Measurements from ENCODE around the gene PLCG1. TPM values are rescaled to one million over a fixed set of nuclear protein-coding genes. Genes with fewer than 3 reads are reported as not detected.
"Not testable (repeated sequence)": the region's sequence is repeated elsewhere in the genome, so short reads cannot be mapped to it uniquely, and the experiment has no call there.

PLCG1 gene
- total RNA-seq, 1 donor from 2014 or later = 66.3 TPM

- no peaks in the 10 kb centered on the region for H3K27me3 ChIP-seq (ENCODE audit: control insufficient read depth in 3 of 3, insufficient read depth in 3 of 3, low read length in 3 of 3)
- H3K9me3 ChIP-seq (ENCODE audit: control insufficient read depth in 3 of 3, low read length in 3 of 3) = no peaks in the 10 kb centered on the region
- H3K9ac ChIP-seq (ENCODE audit: low read depth in 1 of 3, low read length in 3 of 3) = no peak overlapping the region
- no peak overlapping the region for H3K4me3 ChIP-seq (ENCODE audit: low read length in 3 of 3)
- H3K27ac ChIP-seq (ENCODE audit: low read depth, low read length) = no peak overlapping the region
- peaks cover 35 to 48% (median 43%) of the 10 kb centered on the region in 3 donors for H3K36me3 ChIP-seq (ENCODE audit: control insufficient read depth in 3 of 3, insufficient read depth in 3 of 3, low read length in 3 of 3)
- no peaks in the 10 kb centered on the region for H3K4me1 ChIP-seq (ENCODE audit: control insufficient read depth in 3 of 3, insufficient read depth in 3 of 3, low read length in 3 of 3)
Measured at GRCh38 chr20:41123631-41124030, 13.7 kb upstream of the PLCG1 start.

- no peaks in the 10 kb centered on the region for H3K9me3 ChIP-seq (ENCODE audit: control insufficient read depth in 3 of 3, low read length in 3 of 3)
- no peak overlapping the region for H3K9ac ChIP-seq (ENCODE audit: low read depth in 1 of 3, low read length in 3 of 3)
- H3K4me3 ChIP-seq (ENCODE audit: low read length in 3 of 3) = no peak overlapping the region
- no peak overlapping the region for H3K27ac ChIP-seq (ENCODE audit: low read depth, low read length)
- H3K27me3 ChIP-seq (ENCODE audit: control insufficient read depth in 3 of 3, insufficient read depth in 3 of 3, low read length in 3 of 3) = no peaks in the 10 kb centered on the region
- H3K36me3 ChIP-seq (ENCODE audit: control insufficient read depth in 3 of 3, insufficient read depth in 3 of 3, low read length in 3 of 3) = peaks cover 35 to 42% (median 38%) of the 10 kb centered on the region in 3 donors
- no peaks in the 10 kb centered on the region for H3K4me1 ChIP-seq (ENCODE audit: control insufficient read depth in 3 of 3, insufficient read depth in 3 of 3, low read length in 3 of 3)
Measured at GRCh38 chr20:41124451-41125094, 12.8 kb upstream of the PLCG1 start.

- peaks cover 26 to 34% (median 33%) of the 10 kb centered on the region in 3 donors for H3K36me3 ChIP-seq (ENCODE audit: control insufficient read depth in 3 of 3, insufficient read depth in 3 of 3, low read length in 3 of 3)
Measured at GRCh38 chr20:41125530-41126457, 11.5 kb upstream of the PLCG1 start.

GRCh38 chr20:41126719-41127118 lies 10.6 kb upstream of the PLCG1 start:
- Histone ChIP-seq H3K9me3 (ENCODE audit: control insufficient read depth in 3 of 3, low read length in 3 of 3) (no peaks in the 10 kb centered on the region), H3K27ac (ENCODE audit: low read depth, low read length) (no peak overlapping the region), H3K9ac (ENCODE audit: low read depth in 1 of 3, low read length in 3 of 3) (no peak overlapping the region), H3K4me1 (ENCODE audit: control insufficient read depth in 3 of 3, insufficient read depth in 3 of 3, low read length in 3 of 3) (no peaks in the 10 kb centered on the region), H3K36me3 (ENCODE audit: control insufficient read depth in 3 of 3, insufficient read depth in 3 of 3, low read length in 3 of 3) (peaks cover 18 to 26% (median 25%) of the 10 kb centered on the region in 3 donors), H3K4me3 (ENCODE audit: low read length in 3 of 3) (no peak overlapping the region), H3K27me3 (ENCODE audit: control insufficient read depth in 3 of 3, insufficient read depth in 3 of 3, low read length in 3 of 3) (no peaks in the 10 kb centered on the region)

More at GRCh38 chr20:41125530-41126457, 11.5 kb upstream of the PLCG1 start:
- H3K4me3 ChIP-seq (ENCODE audit: low read length in 3 of 3) = no peak overlapping the region
- no peaks in the 10 kb centered on the region for H3K4me1 ChIP-seq (ENCODE audit: control insufficient read depth in 3 of 3, insufficient read depth in 3 of 3, low read length in 3 of 3)
- no peak overlapping the region for H3K27ac ChIP-seq (ENCODE audit: low read depth, low read length)
- no peaks in the 10 kb centered on the region for H3K27me3 ChIP-seq (ENCODE audit: control insufficient read depth in 3 of 3, insufficient read depth in 3 of 3, low read length in 3 of 3)
- H3K9me3 ChIP-seq (ENCODE audit: control insufficient read depth in 3 of 3, low read length in 3 of 3) = no peaks in the 10 kb centered on the region
- H3K9ac ChIP-seq (ENCODE audit: low read depth in 1 of 3, low read length in 3 of 3) = no peak overlapping the region

- H3K27me3 ChIP-seq (ENCODE audit: control insufficient read depth in 3 of 3, insufficient read depth in 3 of 3, low read length in 3 of 3); H3K9me3 ChIP-seq (ENCODE audit: control insufficient read depth in 3 of 3, low read length in 3 of 3); H3K27ac ChIP-seq (ENCODE audit: low read depth, low read length); H3K4me3 ChIP-seq (ENCODE audit: low read length in 3 of 3); H3K9ac ChIP-seq (ENCODE audit: low read depth in 1 of 3, low read length in 3 of 3); H3K4me1 ChIP-seq (ENCODE audit: control insufficient read depth in 3 of 3, insufficient read depth in 3 of 3, low read length in 3 of 3): not testable (repeated sequence)
- peaks cover 8 to 11% (median 9%) of the 10 kb centered on the region in 3 donors for H3K36me3 ChIP-seq (ENCODE audit: control insufficient read depth in 3 of 3, insufficient read depth in 3 of 3, low read length in 3 of 3)
Measured at GRCh38 chr20:41128317-41128716, 9.0 kb upstream of the PLCG1 start.

GRCh38 chr20:41131594-41132387 lies 5.6 kb upstream of the PLCG1 start:
- Histone ChIP-seq H3K9ac (ENCODE audit: low read depth in 1 of 3, low read length in 3 of 3) (no peak overlapping the region), H3K9me3 (ENCODE audit: control insufficient read depth in 3 of 3, low read length in 3 of 3) (no peaks in the 10 kb centered on the region), H3K36me3 (ENCODE audit: control insufficient read depth in 3 of 3, insufficient read depth in 3 of 3, low read length in 3 of 3) (peaks cover 0 to under 1% (median 0%) of the 10 kb centered on the region in 3 donors), H3K27ac (ENCODE audit: low read depth, low read length) (no peak overlapping the region), H3K4me3 (ENCODE audit: low read length in 3 of 3) (no peak overlapping the region), H3K4me1 (ENCODE audit: control insufficient read depth in 3 of 3, insufficient read depth in 3 of 3, low read length in 3 of 3) (peaks cover 5 to 13% (median 7%) of the 10 kb centered on the region in 3 donors), H3K27me3 (ENCODE audit: control insufficient read depth in 3 of 3, insufficient read depth in 3 of 3, low read length in 3 of 3) (no peaks in the 10 kb centered on the region)

GRCh38 chr20:41132388-41132775 lies 5.0 kb upstream of the PLCG1 start:
- H3K9me3 ChIP-seq (ENCODE audit: control insufficient read depth in 3 of 3, low read length in 3 of 3) = not testable (repeated sequence)

GRCh38 chr20:41133709-41134361 lies 3.5 kb upstream of the PLCG1 start:
- Histone ChIP-seq H3K9ac (ENCODE audit: low read depth in 1 of 3, low read length in 3 of 3) (no peak overlapping the region), H3K36me3 (ENCODE audit: control insufficient read depth in 3 of 3, insufficient read depth in 3 of 3, low read length in 3 of 3) (no peaks in the 10 kb centered on the region), H3K4me3 (ENCODE audit: low read length in 3 of 3) (no peak overlapping the region)

More at GRCh38 chr20:41132388-41132775, 5.0 kb upstream of the PLCG1 start:
- H3K4me3 ChIP-seq (ENCODE audit: low read length in 3 of 3); H3K27me3 ChIP-seq (ENCODE audit: control insufficient read depth in 3 of 3, insufficient read depth in 3 of 3, low read length in 3 of 3); H3K9ac ChIP-seq (ENCODE audit: low read depth in 1 of 3, low read length in 3 of 3); H3K36me3 ChIP-seq (ENCODE audit: control insufficient read depth in 3 of 3, insufficient read depth in 3 of 3, low read length in 3 of 3); H3K27ac ChIP-seq (ENCODE audit: low read depth, low read length): not testable (repeated sequence)
- H3K4me1 ChIP-seq (ENCODE audit: control insufficient read depth in 3 of 3, insufficient read depth in 3 of 3, low read length in 3 of 3) = peaks cover 5 to 13% (median 7%) of the 10 kb centered on the region in 3 donors

GRCh38 chr20:41134362-41135186 lies 2.8 kb upstream of the PLCG1 start:
- Histone ChIP-seq H3K4me3 (ENCODE audit: low read length in 3 of 3) (no peak overlapping the region), H3K9ac (ENCODE audit: low read depth in 1 of 3, low read length in 3 of 3) (no peak overlapping the region), H3K4me1 (ENCODE audit: control insufficient read depth in 3 of 3, insufficient read depth in 3 of 3, low read length in 3 of 3) (peaks cover 9 to 26% (median 19%) of the 10 kb centered on the region in 3 donors), H3K36me3 (ENCODE audit: control insufficient read depth in 3 of 3, insufficient read depth in 3 of 3, low read length in 3 of 3) (no peaks in the 10 kb centered on the region), H3K27me3 (ENCODE audit: control insufficient read depth in 3 of 3, insufficient read depth in 3 of 3, low read length in 3 of 3) (no peaks in the 10 kb centered on the region), H3K9me3 (ENCODE audit: control insufficient read depth in 3 of 3, low read length in 3 of 3) (no peaks in the 10 kb centered on the region), H3K27ac (ENCODE audit: low read depth, low read length) (no peak overlapping the region)

More at GRCh38 chr20:41133709-41134361, 3.5 kb upstream of the PLCG1 start:
- Histone ChIP-seq H3K4me1 (ENCODE audit: control insufficient read depth in 3 of 3, insufficient read depth in 3 of 3, low read length in 3 of 3) (peaks cover 6 to 18% (median 12%) of the 10 kb centered on the region in 3 donors), H3K27ac (ENCODE audit: low read depth, low read length) (no peak overlapping the region), H3K9me3 (ENCODE audit: control insufficient read depth in 3 of 3, low read length in 3 of 3) (no peaks in the 10 kb centered on the region), H3K27me3 (ENCODE audit: control insufficient read depth in 3 of 3, insufficient read depth in 3 of 3, low read length in 3 of 3) (no peaks in the 10 kb centered on the region)
